IMR-90 (cell line): ENCODE results near the gene JAGN1. TPM values are rescaled to one million over a fixed set of nuclear protein-coding genes. Genes with fewer than 3 reads are reported as not detected.

Experiments
- ATAC-seq: fragments of 200-7000 bp; cut with Tn5 transposase; 2 replicates; pipeline ENCODE4 v1.9.1; 2020; ENCODE audit warnings: low read depth, mild to moderate bottlenecking, moderate library complexity
- BruUV-seq: library from RNA; stranded (reverse); fragments of 400-500 nt; replicated peaks from 2 replicates; lab custom pipeline; 2021; lab: Mats Ljungman, UMichigan
- CTCF ChIA-PET: fragments of 300-600 bp; formaldehyde crosslinking; extraction: SDS; loops from one replicate; lab custom pipeline; 2021; ENCODE audit warnings: antibody characterized with exemption; lab: Yijun Ruan, JAX
- POLR2A ChIA-PET: fragments of 300-600 bp; sonication (Branson Sonifier 250); formaldehyde crosslinking; loops from one replicate; lab custom pipeline; 2022; ENCODE audit warnings: antibody characterized with exemption; ENCODE audit not compliant: unreplicated experiment; lab: Charles Lee
- DNase-seq: peaks from one replicate; pipeline ENCODE4 v3.0.0; 2013
- H2AFZ ChIP-seq: replicated peaks from 2 replicates; pipeline ENCODE3; 2013; ENCODE audit warnings: low read length, mild to moderate bottlenecking; ENCODE audit not compliant: poor library complexity
- H2AK5ac ChIP-seq: 2 replicates; pipeline ENCODE4 v1.6.1; 2013; ENCODE audit warnings: low read depth, low read length, inconsistent platforms
- H2AK9ac ChIP-seq: replicated peaks from 2 replicates; pipeline ENCODE3; 2013; ENCODE audit warnings: mild to moderate bottlenecking, low read depth, low read length, moderate library complexity; ENCODE audit not compliant: poor library complexity
- H2BK120ac ChIP-seq: 2 replicates; pipeline ENCODE4 v1.6.1; 2013; ENCODE audit warnings: low read depth, low read length, inconsistent platforms
- H2BK15ac ChIP-seq: 3 replicates; pipeline ENCODE4 v1.6.1; 2013; ENCODE audit warnings: low read depth, low read length, inconsistent platforms
- H2BK20ac ChIP-seq: 2 replicates; pipeline ENCODE4 v1.6.1; 2013; ENCODE audit warnings: low read depth, mild to moderate bottlenecking, inconsistent platforms, low read length, moderate library complexity
- H2BK5ac ChIP-seq: 2 replicates; pipeline ENCODE4 v1.6.1; 2013; ENCODE audit warnings: mild to moderate bottlenecking, low read depth, low read length, inconsistent platforms; ENCODE audit not compliant: poor library complexity, severe bottlenecking
- H3K14ac ChIP-seq: replicated peaks from 2 replicates; pipeline ENCODE4 v1.6.1; 2013; ENCODE audit warnings: low read depth, low read length, inconsistent platforms
- H3K18ac ChIP-seq: 2 replicates; pipeline ENCODE4 v1.6.1; 2013; ENCODE audit warnings: low read depth, low read length, control low read depth
- H3K23ac ChIP-seq: 2 replicates; pipeline ENCODE4 v1.6.1; 2013; ENCODE audit warnings: low read depth, low read length, inconsistent platforms
- H3K27ac ChIP-seq: 2 replicates; pipeline ENCODE4 v1.5.1; 2013; ENCODE audit warnings: mild to moderate bottlenecking, control low read depth, low read length; ENCODE audit not compliant: insufficient read depth
- H3K27me3 ChIP-seq: 2 replicates; pipeline ENCODE4 v1.6.1; 2013; ENCODE audit warnings: low read length; ENCODE audit not compliant: control insufficient read depth, insufficient read depth
- H3K36me3 ChIP-seq: 2 replicates; pipeline ENCODE4 v1.6.1; 2013; ENCODE audit warnings: low read length, mixed read lengths; ENCODE audit not compliant: control insufficient read depth, insufficient read depth
- H3K4ac ChIP-seq: 2 replicates; pipeline ENCODE4 v1.6.1; 2013; ENCODE audit warnings: low read depth, low read length, inconsistent platforms
- H3K4me1 ChIP-seq: 2 replicates; pipeline ENCODE4 v1.6.1; 2013; ENCODE audit warnings: low read length, mixed read lengths; ENCODE audit not compliant: control insufficient read depth, insufficient read depth
- H3K4me2 ChIP-seq: 2 replicates; pipeline ENCODE4 v1.6.1; 2013; ENCODE audit warnings: low read depth, mild to moderate bottlenecking, control low read depth, low read length, moderate library complexity
- H3K4me3 ChIP-seq: 2 replicates; pipeline ENCODE4 v1.5.1; 2013; ENCODE audit warnings: low read depth, mild to moderate bottlenecking, control low read depth, low read length, moderate library complexity; ENCODE audit not compliant: insufficient read depth
- H3K56ac ChIP-seq: 2 replicates; pipeline ENCODE4 v1.6.1; 2013; ENCODE audit warnings: low read length, inconsistent platforms; ENCODE audit not compliant: insufficient read depth; ENCODE audit errors: extremely low read depth
- H3K79me1 ChIP-seq, 2 experiments: 2 replicates each; pipeline ENCODE4 v1.6.1; 2013; ENCODE audit warnings: low read length in 2 of 2, inconsistent platforms in 1 of 2, low read depth in 1 of 2
- H3K9ac ChIP-seq: 2 replicates; pipeline ENCODE4 v1.6.1; 2013; ENCODE audit warnings: low read depth, low read length, control low read depth
- H3K9me1 ChIP-seq: 2 replicates; pipeline ENCODE4 v1.6.1; 2013; ENCODE audit warnings: low read length, inconsistent platforms; ENCODE audit not compliant: insufficient read depth
- H3K9me3 ChIP-seq: 2 replicates; pipeline ENCODE4 v1.6.1; 2013; ENCODE audit warnings: low read length; ENCODE audit not compliant: control insufficient read depth, insufficient read depth
- H4K20me1 ChIP-seq: 2 replicates; pipeline ENCODE4 v1.6.1; 2013; ENCODE audit warnings: low read length, inconsistent platforms; ENCODE audit not compliant: insufficient read depth
- H4K5ac ChIP-seq: 2 replicates; pipeline ENCODE4 v1.6.1; 2013; ENCODE audit warnings: mild to moderate bottlenecking, low read depth, low read length, control low read depth
- H4K8ac ChIP-seq, 2 experiments: 2 replicates each; pipeline ENCODE4 v1.6.1; 2013; ENCODE audit warnings: low read depth in 2 of 2, low read length in 2 of 2, control low read depth in 1 of 2, inconsistent platforms in 1 of 2
- H4K91ac ChIP-seq: 2 replicates; pipeline ENCODE4 v1.6.1; 2013; ENCODE audit warnings: low read depth, low read length, inconsistent platforms; ENCODE audit not compliant: insufficient read depth
- BHLHE40 ChIP-seq: fragments of 150-350 bp; IDR thresholded peaks from 2 replicates; pipeline ENCODE4 v1.6.1; 2016; ENCODE audit warnings: mild to moderate bottlenecking, low read depth, low read length
- ELK1 ChIP-seq: fragments of 150-350 bp; IDR thresholded peaks from 2 replicates; pipeline ENCODE4 v1.6.1; 2016; ENCODE audit warnings: low read depth, mild to moderate bottlenecking, low read length, moderate library complexity, borderline replicate concordance
- FOS ChIP-seq: fragments of 150-350 bp; IDR thresholded peaks from 2 replicates; pipeline ENCODE4 v1.6.1; 2016; ENCODE audit warnings: low read depth, low read length
- MAZ ChIP-seq: IDR thresholded peaks from 2 replicates; pipeline ENCODE4 v1.6.1; 2012; ENCODE audit warnings: low read depth, mild to moderate bottlenecking, low read length, improper control_type of control experiment, moderate library complexity, borderline replicate concordance
- MXI1 ChIP-seq: IDR thresholded peaks from 2 replicates; pipeline ENCODE4 v1.6.1; 2012; ENCODE audit warnings: low read depth, mild to moderate bottlenecking, low read length, moderate library complexity, borderline replicate concordance
- NFE2L2 ChIP-seq: fragments of 150-350 bp; IDR thresholded peaks from 2 replicates; pipeline ENCODE4 v1.6.1; 2016; ENCODE audit warnings: low read depth, mild to moderate bottlenecking, low read length
- POLR2A ChIP-seq: IDR thresholded peaks from 2 replicates; pipeline ENCODE4 v1.6.1; 2012; ENCODE audit warnings: mild to moderate bottlenecking, low read depth, low read length
- RFX5 ChIP-seq: IDR thresholded peaks from 2 replicates; pipeline ENCODE4 v1.8.0; 2012; ENCODE audit warnings: low read depth, mild to moderate bottlenecking, low read length, moderate library complexity
- SMC3 ChIP-seq: fragments of 150-350 bp; IDR thresholded peaks from 2 replicates; pipeline ENCODE4 v1.6.1; 2016; ENCODE audit warnings: low read depth, mild to moderate bottlenecking, antibody characterized with exemption, low read length, moderate library complexity
- USF2 ChIP-seq: fragments of 150-350 bp; IDR thresholded peaks from 2 replicates; pipeline ENCODE4 v1.6.1; 2017; ENCODE audit warnings: mild to moderate bottlenecking, antibody characterized with exemption, low read length, low read depth
- WGBS, 2 experiments: methylation state at CpG; one replicate each; pipeline versions ENCODE4 v1.1.5 to v1.1.7; 2013; ENCODE audit warnings: missing lambda C conversion rate in 2 of 2; ENCODE audit not compliant: insufficient read length in 1 of 2; ENCODE audit errors: extremely low coverage in 2 of 2; 5-methylcytosine and 5-hydroxymethylcytosine counted together
- dilution Hi-C: fragments of 300-500 bp; cut with HindIII; formaldehyde crosslinking; loops from one replicate; pipeline ENCODE4 v1.14.3; 2018; ENCODE audit warnings: low sequenced_read_pairs; ENCODE audit not compliant: unreplicated experiment
- in situ Hi-C: fragments of 300-500 bp; cut with MboI; formaldehyde crosslinking; loops from 3 replicates; pipeline ENCODE4 v1.14.3; 2019; ENCODE audit warnings: low sequenced_read_pairs, inconsistent platforms, mixed read lengths
- intact Hi-C: fragments of 100-400 bp; cut with micrococcal nuclease; formaldehyde crosslinking; loops from 2 replicates; pipeline ENCODE4 v1.10.0; 2022
- polyA plus RNA-seq, 3 experiments: library from polyadenylated mRNA; depleted of rRNA; stranded (reverse); fragments of >200 nt; gene quantifications; 2 replicates each; pipeline ENCODE4 v1.2.3, GENCODE V29; 2012; ENCODE audit warnings: low replicate concordance in 1 of 3
- total RNA-seq: library from RNA; depleted of rRNA; stranded (reverse); fragments of >200 nt; gene quantifications from 2 replicates; pipeline ENCODE4 v1.2.3, GENCODE V29; 2012

JAGN1 gene
- total and polyA plus RNA-seq, 2 of the 4 experiments (the other 2 are of a cell fraction), result 32.7 to 39.3 TPM

DNA sequence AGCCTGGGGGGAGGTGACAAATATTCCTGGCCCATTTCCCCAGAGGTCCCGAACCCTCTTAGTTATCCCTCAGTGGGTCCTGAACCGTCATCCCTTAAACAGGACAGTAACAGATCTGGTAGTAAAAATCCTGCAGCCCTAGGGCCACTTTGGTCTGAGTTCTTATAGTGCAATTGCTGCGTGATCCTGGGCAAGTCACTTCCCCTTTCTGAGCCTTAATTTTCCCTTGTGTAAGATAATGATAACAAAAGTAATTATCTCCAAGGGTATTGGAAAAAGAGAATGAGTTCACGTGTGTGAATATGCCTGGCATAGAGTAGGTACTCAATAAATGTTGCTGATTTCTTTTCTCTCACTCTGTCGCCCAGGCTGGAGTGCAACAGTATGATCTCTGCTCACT lies 2.9 kb upstream of the JAGN1 start:
- Histone ChIP-seq H4K8ac (no peak overlapping the region), H3K27ac (no peak overlapping the region), H2AK9ac (no peak overlapping the region), H3K18ac (no peak overlapping the region), H2BK5ac (no peak overlapping the region), H2AFZ (no peak overlapping the region), H3K9me3 (no peaks in the 10 kb centered on the region), H3K27me3 (no peaks in the 10 kb centered on the region), H2BK15ac (no peak overlapping the region), H3K4me3 (no peak overlapping the region), H3K23ac (no peak overlapping the region), H3K4ac (no peak overlapping the region), H3K56ac (no peak overlapping the region), H3K79me1 (peaks cover 3 to 15% of the 10 kb centered on the region in 2 experiments), H3K36me3 (peaks cover 2% of the 10 kb centered on the region; the same call in 1 of the 2 replicates), H3K9ac (no peak overlapping the region), H3K4me1 (peaks cover 6% of the 10 kb centered on the region), H3K4me2 (no peak overlapping the region), H4K5ac (no peak overlapping the region), H4K20me1 (no peaks in the 10 kb centered on the region; the same call in 1 of the 2 replicates), H2BK20ac (no peak overlapping the region), H3K14ac (no peak overlapping the region), H2AK5ac (no peak overlapping the region), H3K9me1 (no peaks in the 10 kb centered on the region), H4K91ac (no peak overlapping the region), H2BK120ac (no peak overlapping the region)
- in situ Hi-C loops (no loop called here), dilution Hi-C loops (no loop called here), intact Hi-C loops (no loop called here)
- POLR2A ChIA-PET, result no interaction called here
- no peak for TF ChIP-seq MAZ
- no peak for TF ChIP-seq BHLHE40
- TF ChIP-seq RFX5, result no peak
- no peak for TF ChIP-seq ELK1
- no peak for TF ChIP-seq POLR2A
- TF ChIP-seq SMC3, result no peak
- no peak for TF ChIP-seq FOS
- TF ChIP-seq MXI1, result no peak
- TF ChIP-seq USF2, result no peak
- no peak for TF ChIP-seq NFE2L2
- CTCF ChIA-PET, result no interaction called here
- DNase-seq, result no peak
- no peak for ATAC-seq
- BruUV-seq, result no TSS peak
- WGBS, 2 experiments, result 60% methylated on average over 1 of the region's 5 CpGs; no CpG with 5 or more reads in 1 of the 2 experiments
